Kidney (tissue), 14 donors: Measurements from ENCODE around the gene APMAP. TPM values are rescaled to one million over a fixed set of nuclear protein-coding genes. Genes with fewer than 3 reads are reported as not detected.
A peak's percentile ranks its signal among the peaks of the same experiment; 100 is the strongest.

Source experiments
- DNase-seq, 5 donors: peaks; one replicate each; pipeline ENCODE4 v3.0.0-alpha.2; 2013 to 2020
- FAIRE-seq: peaks from 2 replicates; lab custom pipeline; 2012; peaks lifted over from hg19 to GRCh38; lab: Jason Lieb, UNC
- H3K27ac ChIP-seq, 2 donors: one replicate each; pipeline ENCODE4 v1.7.0; 2013; ENCODE audit warnings: low read depth in 2 of 2, low read length in 2 of 2, inconsistent platforms in 1 of 2
- H3K27me3 ChIP-seq: one replicate; pipeline ENCODE4 v1.7.1; 2013; ENCODE audit warnings: low read length, inconsistent platforms; ENCODE audit not compliant: control insufficient read depth, insufficient read depth
- H3K36me3 ChIP-seq, 3 donors: one replicate each; pipeline versions ENCODE4 v1.7.0 to v1.7.1; 2013; ENCODE audit warnings: low read length in 3 of 3, control low read depth in 1 of 3, inconsistent platforms in 1 of 3; ENCODE audit not compliant: insufficient read depth in 3 of 3, control insufficient read depth in 2 of 3
- H3K4me1 ChIP-seq, 3 donors: one replicate each; pipeline versions ENCODE4 v1.7.0 to v1.7.1; 2013; ENCODE audit warnings: low read length in 3 of 3, inconsistent platforms in 1 of 3, low read depth in 1 of 3; ENCODE audit not compliant: control insufficient read depth in 2 of 3, insufficient read depth in 2 of 3
- H3K4me3 ChIP-seq, 3 donors: one replicate each; pipeline versions ENCODE4 v1.7.0 to v1.8.1; 2013; ENCODE audit warnings: low read length in 3 of 3, control low read depth in 1 of 3, inconsistent platforms in 1 of 3
- H3K9ac ChIP-seq, 3 donors: one replicate each; pipeline versions ENCODE4 v1.7.0 to v1.7.1; 2013; ENCODE audit warnings: low read length in 3 of 3, control low read depth in 1 of 3, inconsistent platforms in 1 of 3
- H3K9me3 ChIP-seq, 3 donors: one replicate each; pipeline versions ENCODE4 v1.7.0 to v1.7.1; 2013; ENCODE audit warnings: low read length in 3 of 3, control low read depth in 1 of 3, inconsistent platforms in 1 of 3; ENCODE audit not compliant: control insufficient read depth in 2 of 3, insufficient read depth in 1 of 3
- intact Hi-C: fragments of 100-400 bp; cut with DNase I; formaldehyde crosslinking; loops from one replicate; pipeline ENCODE4 v1.11.1; 2022
- polyA plus RNA-seq: library from polyadenylated mRNA; stranded (reverse); fragments of 350-450 nt; fragmentation: Illumina TruSeq; extraction: RNeasy Lipid Tissue Mini Kit (QIAGEN cat#74804); gene quantifications from one replicate; pipeline ENCODE4 v1.2.3, GENCODE V29; 2014; ENCODE audit warnings: low read depth, low replicate concordance; ENCODE audit not compliant: insufficient read depth
- total RNA-seq: library from RNA; stranded (reverse); fragmentation: NEBNext Ultra II Directional; extraction: Animal tissue kit (Norgen Biotek cat#: 25700); gene quantifications from one replicate; pipeline ENCODE4 v1.2.1, GENCODE V29; 2021
- TF ChIP-seq, protein P1 (sequence below): IDR thresholded peaks from 3 replicates; pipeline ENCODE4 v1.5.1; 2012; ENCODE audit warnings: mild to moderate bottlenecking, moderate library complexity, borderline replicate concordance; ENCODE audit not compliant: insufficient read depth; ENCODE audit errors: extremely low read depth
- donor health status: control.
- donor health status: control.
- donor health status: control.
- donor health status: control.
- donor health status: control.
- donor health status: DM: yes; HTN: yes; CAD: no.
- donor health status: Normal renal cell carcinoma (clear cell type).

The APMAP gene
- total and polyA plus RNA-seq, 2 donors from 2014 or later = 79.7 to 90.9 TPM

DNA sequence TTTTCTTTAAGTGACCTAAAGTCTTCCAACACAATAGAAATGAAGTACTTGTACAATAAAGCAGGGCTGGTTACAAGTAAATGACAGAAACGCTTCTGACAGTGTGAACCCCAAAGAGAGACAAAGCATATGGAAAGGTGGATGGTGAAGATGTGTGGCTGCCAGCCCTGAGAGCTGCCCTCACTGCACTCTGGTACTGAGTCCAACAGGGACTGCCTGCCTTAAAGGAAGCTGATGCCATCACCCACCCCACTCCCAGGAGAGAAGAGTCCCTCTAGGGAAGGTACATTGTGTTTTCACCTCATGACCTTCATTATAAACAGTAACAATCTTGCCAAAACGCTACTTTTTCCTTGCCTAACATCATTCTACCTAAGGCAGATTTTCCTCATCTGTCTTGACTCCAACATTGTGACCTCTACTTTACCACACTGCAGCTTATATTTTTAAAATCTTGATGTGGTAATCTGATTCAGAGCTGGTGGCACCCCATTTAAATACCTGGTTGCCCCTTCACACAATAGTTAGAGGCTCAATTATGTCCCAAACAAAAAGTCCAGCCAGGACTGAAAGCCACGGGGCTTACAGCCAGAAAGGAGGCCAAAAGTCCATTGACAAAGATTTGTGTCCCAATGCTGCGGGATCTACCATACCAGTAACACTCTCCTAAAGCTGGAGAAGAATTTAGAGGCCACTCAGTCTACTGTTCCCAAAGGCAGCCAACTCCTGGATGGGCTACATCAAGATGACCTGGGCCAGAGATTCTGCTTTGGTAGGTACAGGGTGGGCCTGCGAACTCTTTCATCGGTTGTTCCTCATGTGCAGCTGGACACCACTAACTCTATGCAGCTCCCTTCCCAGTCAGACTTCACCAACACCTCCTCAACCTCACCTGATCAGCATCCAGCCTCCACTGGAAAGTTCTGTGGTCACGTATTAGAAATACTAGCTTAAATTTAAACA lies 4.4 kb downstream of the APMAP start:
- Histone ChIP-seq H3K9ac (no peak overlapping the region), H3K4me3 (no peak overlapping the region), H3K36me3 (no peaks in the 10 kb centered on the region), H3K27ac (no peak overlapping the region), H3K9me3 (no peaks in the 10 kb centered on the region), H3K27me3 (no peaks in the 10 kb centered on the region), H3K4me1 (peaks cover 0 to 7% (median 0%) of the 10 kb centered on the region in 3 donors)
- FAIRE-seq (no peak), DNase-seq (peak in 2 of 5 donors; percentile 12 to 15)
- intact Hi-C loops = no loop called here
- TF ChIP-seq, protein P1, sequence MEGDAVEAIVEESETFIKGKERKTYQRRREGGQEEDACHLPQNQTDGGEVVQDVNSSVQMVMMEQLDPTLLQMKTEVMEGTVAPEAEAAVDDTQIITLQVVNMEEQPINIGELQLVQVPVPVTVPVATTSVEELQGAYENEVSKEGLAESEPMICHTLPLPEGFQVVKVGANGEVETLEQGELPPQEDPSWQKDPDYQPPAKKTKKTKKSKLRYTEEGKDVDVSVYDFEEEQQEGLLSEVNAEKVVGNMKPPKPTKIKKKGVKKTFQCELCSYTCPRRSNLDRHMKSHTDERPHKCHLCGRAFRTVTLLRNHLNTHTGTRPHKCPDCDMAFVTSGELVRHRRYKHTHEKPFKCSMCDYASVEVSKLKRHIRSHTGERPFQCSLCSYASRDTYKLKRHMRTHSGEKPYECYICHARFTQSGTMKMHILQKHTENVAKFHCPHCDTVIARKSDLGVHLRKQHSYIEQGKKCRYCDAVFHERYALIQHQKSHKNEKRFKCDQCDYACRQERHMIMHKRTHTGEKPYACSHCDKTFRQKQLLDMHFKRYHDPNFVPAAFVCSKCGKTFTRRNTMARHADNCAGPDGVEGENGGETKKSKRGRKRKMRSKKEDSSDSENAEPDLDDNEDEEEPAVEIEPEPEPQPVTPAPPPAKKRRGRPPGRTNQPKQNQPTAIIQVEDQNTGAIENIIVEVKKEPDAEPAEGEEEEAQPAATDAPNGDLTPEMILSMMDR = no peak

DNA sequence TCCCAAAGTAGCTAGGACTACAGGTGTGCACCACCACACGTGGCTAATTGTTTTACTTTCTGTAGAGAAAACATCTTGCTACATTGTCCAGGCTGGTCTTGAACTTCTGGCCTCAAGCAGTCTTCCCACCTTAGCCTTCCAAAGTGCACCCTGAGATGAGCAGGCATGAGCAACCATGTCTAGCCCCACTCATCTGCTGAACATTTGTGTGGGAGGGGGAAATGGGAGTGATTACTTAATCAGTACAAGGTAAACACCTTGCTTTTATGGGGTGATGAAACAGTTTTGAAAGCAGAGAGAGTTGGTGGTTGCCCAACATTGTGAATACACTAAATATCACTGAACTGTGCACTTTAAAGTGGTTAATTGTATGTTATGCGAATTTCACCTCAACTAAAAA lies 5.3 kb downstream of the APMAP start:
- TF ChIP-seq, protein P1 = no peak
- no peak overlapping the region for H3K27ac ChIP-seq
- H3K27me3 ChIP-seq = no peaks in the 10 kb centered on the region
- intact Hi-C loops = no loop called here
- no peak for FAIRE-seq
- no peaks in the 10 kb centered on the region for H3K36me3 ChIP-seq
- DNase-seq = peak in 1 of 5 donors; percentile 13
- H3K9ac ChIP-seq = no peak overlapping the region
- H3K9me3 ChIP-seq = no peaks in the 10 kb centered on the region
- no peak overlapping the region for H3K4me3 ChIP-seq
- peaks cover 0 to 7% (median 0%) of the 10 kb centered on the region in 3 donors for H3K4me1 ChIP-seq

GRCh38 chr20:24986436-24987015 lies 6.0 kb downstream of the APMAP start:
- Histone ChIP-seq H3K9me3 (no peaks in the 10 kb centered on the region), H3K9ac (no peak overlapping the region), H3K27ac (no peak overlapping the region), H3K4me1 (peaks cover 0 to 7% (median 0%) of the 10 kb centered on the region in 3 donors), H3K4me3 (no peak overlapping the region), H3K27me3 (no peaks in the 10 kb centered on the region), H3K36me3 (no peaks in the 10 kb centered on the region)
- no peak for FAIRE-seq
- TF ChIP-seq, protein P1 = no peak
- intact Hi-C loops = no loop called here
- DNase-seq = peak in 2 of 5 donors; percentile 5 to 16
